Gastroesophageal sphincter (tissue), 3 donors: ENCODE results near the gene GAL3ST3.

Experiments
- CTCF ChIP-seq, 4 experiments: fragments of 200-600 bp in 2 of 4; fragments of 450-650 bp in 2 of 4; sonication (generic) in 1 of 4; IDR thresholded peaks; one replicate each; pipeline ENCODE4 v1.5.1; 2017 to 2019; ENCODE audit warnings: antibody characterized with exemption in 4 of 4, mild to moderate bottlenecking in 2 of 4, moderate library complexity in 2 of 4
- EP300 ChIP-seq: sonication (generic); formaldehyde crosslinking; IDR thresholded peaks from one replicate; pipeline ENCODE4 v1.6.1; 2017; ENCODE audit warnings: antibody characterized with exemption, mild to moderate bottlenecking

- TF ChIP-seq CTCF (IDR thresholded peaks at IDR 0.05) = no peak
- no peak for TF ChIP-seq EP300
Measured at GRCh38 chr11:66035653-66036333, 13.2 kb downstream of the GAL3ST3 start.
